ENCODE measurements around the gene CCDC32. TPM values are rescaled to one million over a fixed set of nuclear protein-coding genes. Genes with fewer than 3 reads are reported as not detected.

The CCDC32 gene
- total and polyA plus RNA-seq, 2 of the 13 experiments (the other 11 are each of a cell fraction or from before 2014, with no cell fraction given), result 10.8 to 23.2 TPM

- peak; percentile 57; the same call in 1 of the 2 replicates for TF ChIP-seq ZFP91 (CRISPR knock-in tag; IDR thresholded peaks at IDR 0.05; ENCODE audit: borderline replicate concordance)
- no peak for TF ChIP-seq ATF1 (CRISPR knock-in tag; IDR thresholded peaks at IDR 0.05)
- TF ChIP-seq, protein P1, sequence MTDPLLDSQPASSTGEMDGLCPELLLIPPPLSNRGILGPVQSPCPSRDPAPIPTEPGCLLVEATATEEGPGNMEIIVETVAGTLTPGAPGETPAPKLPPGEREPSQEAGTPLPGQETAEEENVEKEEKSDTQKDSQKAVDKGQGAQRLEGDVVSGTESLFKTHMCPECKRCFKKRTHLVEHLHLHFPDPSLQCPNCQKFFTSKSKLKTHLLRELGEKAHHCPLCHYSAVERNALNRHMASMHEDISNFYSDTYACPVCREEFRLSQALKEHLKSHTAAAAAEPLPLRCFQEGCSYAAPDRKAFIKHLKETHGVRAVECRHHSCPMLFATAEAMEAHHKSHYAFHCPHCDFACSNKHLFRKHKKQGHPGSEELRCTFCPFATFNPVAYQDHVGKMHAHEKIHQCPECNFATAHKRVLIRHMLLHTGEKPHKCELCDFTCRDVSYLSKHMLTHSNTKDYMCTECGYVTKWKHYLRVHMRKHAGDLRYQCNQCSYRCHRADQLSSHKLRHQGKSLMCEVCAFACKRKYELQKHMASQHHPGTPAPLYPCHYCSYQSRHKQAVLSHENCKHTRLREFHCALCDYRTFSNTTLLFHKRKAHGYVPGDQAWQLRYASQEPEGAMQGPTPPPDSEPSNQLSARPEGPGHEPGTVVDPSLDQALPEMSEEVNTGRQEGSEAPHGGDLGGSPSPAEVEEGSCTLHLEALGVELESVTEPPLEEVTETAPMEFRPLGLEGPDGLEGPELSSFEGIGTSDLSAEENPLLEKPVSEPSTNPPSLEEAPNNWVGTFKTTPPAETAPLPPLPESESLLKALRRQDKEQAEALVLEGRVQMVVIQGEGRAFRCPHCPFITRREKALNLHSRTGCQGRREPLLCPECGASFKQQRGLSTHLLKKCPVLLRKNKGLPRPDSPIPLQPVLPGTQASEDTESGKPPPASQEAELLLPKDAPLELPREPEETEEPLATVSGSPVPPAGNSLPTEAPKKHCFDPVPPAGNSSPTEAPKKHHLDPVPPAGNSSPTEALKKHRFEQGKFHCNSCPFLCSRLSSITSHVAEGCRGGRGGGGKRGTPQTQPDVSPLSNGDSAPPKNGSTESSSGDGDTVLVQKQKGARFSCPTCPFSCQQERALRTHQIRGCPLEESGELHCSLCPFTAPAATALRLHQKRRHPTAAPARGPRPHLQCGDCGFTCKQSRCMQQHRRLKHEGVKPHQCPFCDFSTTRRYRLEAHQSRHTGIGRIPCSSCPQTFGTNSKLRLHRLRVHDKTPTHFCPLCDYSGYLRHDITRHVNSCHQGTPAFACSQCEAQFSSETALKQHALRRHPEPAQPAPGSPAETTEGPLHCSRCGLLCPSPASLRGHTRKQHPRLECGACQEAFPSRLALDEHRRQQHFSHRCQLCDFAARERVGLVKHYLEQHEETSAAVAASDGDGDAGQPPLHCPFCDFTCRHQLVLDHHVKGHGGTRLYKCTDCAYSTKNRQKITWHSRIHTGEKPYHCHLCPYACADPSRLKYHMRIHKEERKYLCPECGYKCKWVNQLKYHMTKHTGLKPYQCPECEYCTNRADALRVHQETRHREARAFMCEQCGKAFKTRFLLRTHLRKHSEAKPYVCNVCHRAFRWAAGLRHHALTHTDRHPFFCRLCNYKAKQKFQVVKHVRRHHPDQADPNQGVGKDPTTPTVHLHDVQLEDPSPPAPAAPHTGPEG (CRISPR knock-in tag; IDR thresholded peaks at IDR 0.05), result peak; percentile 74
- TF ChIP-seq CENPT (CRISPR knock-in tag; IDR thresholded peaks at IDR 0.05; ENCODE audit: low read depth), result no peak
- 0 out of 2 replicates have a peak, but pooled peaks have one; percentile 26 for TF ChIP-seq ARNT2 (CRISPR knock-in tag; IDR thresholded peaks at IDR 0.05; ENCODE audit: low read depth)
- TF ChIP-seq, protein P2, sequence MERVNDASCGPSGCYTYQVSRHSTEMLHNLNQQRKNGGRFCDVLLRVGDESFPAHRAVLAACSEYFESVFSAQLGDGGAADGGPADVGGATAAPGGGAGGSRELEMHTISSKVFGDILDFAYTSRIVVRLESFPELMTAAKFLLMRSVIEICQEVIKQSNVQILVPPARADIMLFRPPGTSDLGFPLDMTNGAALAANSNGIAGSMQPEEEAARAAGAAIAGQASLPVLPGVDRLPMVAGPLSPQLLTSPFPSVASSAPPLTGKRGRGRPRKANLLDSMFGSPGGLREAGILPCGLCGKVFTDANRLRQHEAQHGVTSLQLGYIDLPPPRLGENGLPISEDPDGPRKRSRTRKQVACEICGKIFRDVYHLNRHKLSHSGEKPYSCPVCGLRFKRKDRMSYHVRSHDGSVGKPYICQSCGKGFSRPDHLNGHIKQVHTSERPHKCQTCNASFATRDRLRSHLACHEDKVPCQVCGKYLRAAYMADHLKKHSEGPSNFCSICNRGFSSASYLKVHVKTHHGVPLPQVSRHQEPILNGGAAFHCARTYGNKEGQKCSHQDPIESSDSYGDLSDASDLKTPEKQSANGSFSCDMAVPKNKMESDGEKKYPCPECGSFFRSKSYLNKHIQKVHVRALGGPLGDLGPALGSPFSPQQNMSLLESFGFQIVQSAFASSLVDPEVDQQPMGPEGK (CRISPR knock-in tag; IDR thresholded peaks at IDR 0.05), result peak; percentile 86
- TF ChIP-seq ZNF3 (CRISPR knock-in tag; IDR thresholded peaks at IDR 0.05), result no peak
- no peak for TF ChIP-seq ZBTB46 (CRISPR knock-in tag; IDR thresholded peaks at IDR 0.05; ENCODE audit: borderline replicate concordance)
- no peak for TF ChIP-seq ZNF333 (CRISPR knock-in tag; IDR thresholded peaks at IDR 0.05; ENCODE audit: borderline replicate concordance)
- TF ChIP-seq LCORL (IDR thresholded peaks at IDR 0.05), result no peak
- peak; percentile 83 for TF ChIP-seq LCORL (CRISPR knock-in tag; IDR thresholded peaks at IDR 0.05)
- no peak for TF ChIP-seq HBP1 (CRISPR knock-in tag; IDR thresholded peaks at IDR 0.05; ENCODE audit: low read depth)
- TF ChIP-seq NFYC (CRISPR knock-in tag; IDR thresholded peaks at IDR 0.05), result no peak
- no peak for TF ChIP-seq SPEN (CRISPR knock-in tag; IDR thresholded peaks at IDR 0.05; ENCODE audit: low read depth)
- TF ChIP-seq CEBPG (CRISPR knock-in tag; IDR thresholded peaks at IDR 0.05), result no peak
Measured at GRCh38 chr15:40506964-40507571, 57.8 kb downstream of the CCDC32 start (continued).
